Caki2 (cell line): Measurements from ENCODE around the gene EEPD1. TPM values are rescaled to one million over a fixed set of nuclear protein-coding genes. Genes with fewer than 3 reads are reported as not detected.
"Not testable (repeated sequence)": the region's sequence is repeated elsewhere in the genome, so short reads cannot be mapped to it uniquely, and the experiment has no call there.

ENCODE experiments used
- DNase-seq: peaks from one replicate; pipeline ENCODE4 v3.0.0-alpha.2; 2015; ENCODE audit warnings: low read depth
- in situ Hi-C: cut with HindIII; loops from 2 replicates; pipeline ENCODE4 v1.10.0; 2016; ENCODE audit warnings: low sequenced_read_pairs, low pct_unique_long_range_greater_than_20kb, mixed read lengths
- total RNA-seq: library from RNA; depleted of rRNA; stranded (reverse); fragments of >200 nt; shearing (Covaris generic); gene quantifications from 2 replicates; pipeline ENCODE4 v1.2.3, GENCODE V29; 2014; ENCODE audit warnings: low replicate concordance

EEPD1 gene
- total RNA-seq, 1 experiment from 2014 or later = 91.9 TPM

DNA sequence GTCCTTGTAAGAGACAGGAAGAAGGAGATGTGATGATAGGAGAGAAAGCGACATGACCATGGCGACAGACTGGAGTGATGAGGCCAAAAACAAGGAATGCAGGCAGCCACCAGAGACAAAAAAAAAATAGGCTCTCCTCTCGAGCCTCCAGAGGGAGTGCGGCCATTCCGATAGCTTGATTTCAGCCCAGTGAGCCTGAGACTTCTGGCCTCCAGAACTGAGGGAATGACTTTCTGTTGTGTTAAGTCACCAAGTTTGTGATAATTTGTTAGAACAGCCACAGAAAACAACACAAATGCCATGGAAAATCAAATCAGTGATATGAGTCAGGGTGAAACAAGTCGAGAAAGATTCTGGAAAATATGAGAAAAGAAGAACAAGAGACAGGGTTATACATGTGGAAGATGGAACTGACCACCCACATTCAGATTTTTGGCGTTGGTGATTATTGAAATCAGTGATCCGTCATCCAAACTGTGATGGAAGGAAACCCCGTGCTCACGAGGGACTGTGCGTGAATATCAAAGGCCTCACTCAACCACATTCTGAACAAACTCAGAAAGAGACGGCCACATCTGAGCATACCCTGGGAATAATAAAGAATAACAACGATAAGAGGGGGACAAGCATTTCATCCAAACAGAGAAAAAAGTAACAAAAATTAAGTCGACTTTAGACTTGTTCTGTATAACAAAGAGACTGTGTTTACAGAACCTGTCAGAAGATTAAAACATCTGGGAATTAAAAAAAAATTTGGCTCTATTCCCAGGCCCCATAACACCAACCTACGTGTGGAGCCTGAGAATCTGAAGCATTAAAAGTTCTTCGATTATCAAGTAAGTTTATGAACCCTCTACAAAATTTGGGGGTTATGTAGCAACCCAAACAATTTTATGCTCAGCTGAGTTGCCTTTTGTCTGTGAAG, 72.1 kb downstream of the EEPD1 start:
- DNase-seq = no peak
- in situ Hi-C loops = no loop called here

DNA sequence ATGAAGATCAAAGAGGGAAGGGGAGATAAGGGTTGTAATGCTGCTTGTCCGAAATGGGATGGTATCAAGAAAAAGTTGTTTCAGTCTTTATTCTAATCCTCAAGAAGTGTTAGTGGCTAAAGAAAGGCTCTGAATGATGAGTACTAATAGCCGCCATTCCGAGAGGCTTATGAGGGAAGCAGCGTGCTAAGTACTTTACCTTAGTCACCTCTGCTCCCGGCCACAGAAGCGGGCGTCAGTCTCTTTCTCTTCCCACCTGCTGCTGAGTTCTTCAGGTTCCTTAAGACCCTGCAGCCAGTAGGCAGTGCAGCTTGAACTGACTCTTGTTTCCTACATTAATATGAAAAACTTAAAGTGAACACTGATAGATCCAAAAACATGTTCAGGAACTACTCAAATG, 73.1 kb downstream of the EEPD1 start:
- in situ Hi-C loops = no loop called here
- no peak for DNase-seq

DNA sequence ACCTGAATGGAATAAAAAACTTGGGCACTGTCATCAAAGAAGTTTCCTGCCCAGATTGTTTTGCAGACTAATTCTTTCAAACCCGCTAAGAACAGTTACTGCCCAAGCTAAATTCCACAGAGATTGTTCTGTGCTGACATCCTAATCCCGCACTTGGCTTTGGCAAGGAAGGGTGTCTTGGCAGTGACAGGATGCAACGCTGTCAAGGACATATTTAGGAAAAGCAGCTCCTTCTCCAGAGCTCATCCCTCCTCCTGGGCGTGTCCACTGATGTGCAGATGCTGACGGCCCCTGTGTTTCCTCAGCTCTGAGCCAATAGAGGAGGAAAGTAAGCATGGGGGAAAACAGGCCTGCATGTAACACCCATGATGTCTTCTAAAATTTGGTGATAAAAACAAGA, 74.2 kb downstream of the EEPD1 start:
- in situ Hi-C loops = no loop called here
- no peak for DNase-seq

DNA sequence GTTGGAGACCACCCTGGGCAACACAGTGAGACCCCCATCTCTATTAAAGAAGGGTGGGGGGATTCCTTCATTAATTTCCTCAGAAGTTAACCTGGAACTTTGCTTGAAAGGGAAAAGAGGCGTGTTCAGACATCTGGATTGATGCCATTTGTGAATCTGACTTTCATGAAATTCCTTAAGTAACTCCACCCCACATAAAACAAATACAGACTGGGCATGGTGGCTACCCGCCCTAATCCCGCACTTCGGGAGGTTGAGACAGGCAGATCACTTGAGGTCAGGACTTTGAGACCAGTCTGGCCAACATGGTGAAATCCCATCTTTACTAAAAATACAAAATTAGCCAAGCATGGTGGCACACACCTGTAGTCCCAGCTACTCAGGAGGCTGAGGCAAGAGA, 75.0 kb downstream of the EEPD1 start:
- in situ Hi-C loops = no loop called here
- DNase-seq = no peak

DNA sequence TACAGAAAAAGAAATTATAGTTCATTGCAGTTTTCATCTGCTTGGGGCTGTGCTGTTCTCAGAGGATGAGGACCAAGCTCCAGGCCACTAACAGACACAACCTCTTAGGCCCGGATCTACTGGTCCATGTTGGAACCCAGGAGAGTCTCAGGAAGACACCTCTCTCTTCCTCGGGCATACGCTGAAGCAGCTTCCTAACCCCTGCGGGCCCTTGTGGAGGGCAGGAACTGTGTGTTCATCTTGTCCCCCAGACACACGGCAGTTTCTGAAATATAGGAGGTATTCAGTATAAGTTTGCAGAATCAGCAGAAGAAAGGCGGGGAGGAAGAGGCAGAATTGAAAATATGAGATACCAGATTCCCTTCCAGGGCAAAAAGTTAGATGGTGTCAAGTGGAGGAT, 78.4 kb downstream of the EEPD1 start:
- no peak for DNase-seq
- in situ Hi-C loops = no loop called here

DNA sequence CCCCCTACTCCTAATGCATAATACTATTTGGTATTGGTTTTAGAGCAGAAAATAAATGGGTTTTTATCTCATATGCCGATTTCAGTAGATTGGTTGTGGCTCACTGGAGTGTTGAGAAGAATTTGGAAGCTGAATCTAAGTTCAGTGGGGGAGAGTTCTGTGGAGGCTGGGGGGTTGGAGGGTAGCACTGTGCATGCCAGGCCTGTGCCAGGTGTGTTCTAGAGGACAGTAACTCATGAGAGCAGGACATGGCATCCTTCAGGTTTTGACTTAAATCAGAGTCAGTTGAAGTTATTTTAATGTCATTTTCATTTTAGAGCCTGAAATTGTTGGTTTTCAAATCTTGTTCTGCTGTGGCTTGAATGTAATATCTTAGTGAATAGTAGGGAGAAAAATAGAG, 79.5 kb downstream of the EEPD1 start:
- DNase-seq = no peak

DNA sequence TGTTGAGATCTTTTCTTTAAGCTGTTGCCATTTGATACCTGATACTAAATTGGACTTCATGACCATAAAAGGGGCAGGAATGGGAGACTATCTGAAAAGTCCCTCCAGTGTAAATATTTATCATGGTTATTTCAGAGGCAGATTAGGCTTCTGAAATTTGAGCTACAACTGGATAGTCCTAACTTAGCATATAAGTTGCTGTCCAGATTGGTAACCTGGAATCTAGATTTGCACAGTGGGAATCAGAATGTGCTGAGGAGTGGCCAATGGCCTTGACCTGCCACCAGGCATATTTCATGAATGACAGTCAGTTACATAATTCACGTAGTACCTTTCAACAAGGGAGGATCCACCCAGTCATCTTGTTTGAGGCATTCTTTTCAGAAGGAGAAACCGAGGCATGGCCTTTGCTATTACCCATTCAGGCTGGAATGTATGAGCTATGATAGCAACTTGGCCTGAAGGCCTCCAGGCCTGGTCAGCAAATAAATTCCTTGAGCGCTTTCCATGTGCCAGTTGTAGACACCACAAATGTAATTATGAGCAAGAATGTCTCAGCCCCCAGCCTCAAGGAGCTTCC, 80.0 kb downstream of the EEPD1 start:
- in situ Hi-C loops = no loop called here
- DNase-seq = no peak

More for the DNA sequence above, 79.5 kb downstream of the EEPD1 start:
- in situ Hi-C loops = no loop called here

DNA sequence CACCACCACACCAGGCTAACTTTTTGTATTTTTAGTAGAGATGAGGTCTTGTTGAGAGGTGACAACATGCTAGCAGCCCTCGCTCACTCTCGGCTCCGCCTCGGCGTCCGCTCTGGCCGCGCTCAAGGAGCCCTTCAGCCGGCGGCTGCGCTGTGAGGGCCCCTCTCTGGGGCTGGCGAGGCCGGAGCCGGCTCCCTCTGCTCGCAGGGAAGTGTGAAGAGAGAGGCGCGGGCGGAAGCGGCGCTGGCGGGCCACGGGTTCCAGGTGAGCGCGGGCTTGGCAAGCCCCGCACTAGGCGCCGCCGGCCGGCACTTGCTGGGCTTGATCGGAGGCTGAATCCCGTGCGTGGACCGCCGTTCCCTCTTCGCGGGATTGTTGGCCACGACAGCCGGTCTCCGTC, 83.0 kb downstream of the EEPD1 start:
- in situ Hi-C loops = no loop called here
- no peak for DNase-seq

GRCh38 chr7:36238138-36238537, 85.1 kb downstream of the EEPD1 start:
- in situ Hi-C loops = no loop called here
- no peak for DNase-seq

DNA sequence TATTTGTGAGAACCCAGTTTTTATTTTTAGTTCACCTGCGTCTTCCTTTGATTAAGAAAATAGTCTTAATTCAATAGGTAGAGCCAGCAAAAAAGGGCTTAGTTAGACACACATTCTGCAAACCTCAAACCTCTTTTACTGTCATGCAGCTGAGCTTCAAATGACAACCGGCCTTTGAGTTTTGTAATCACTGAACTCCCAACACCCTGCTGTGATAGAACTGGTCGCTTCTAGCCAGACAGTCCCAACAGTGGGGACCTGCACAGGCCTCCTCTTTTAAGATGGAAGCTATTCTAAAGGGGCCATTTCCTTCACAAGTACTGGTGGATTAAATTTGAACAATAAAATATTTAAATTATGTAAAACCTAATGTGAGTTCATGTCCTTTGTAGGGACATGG, 90.3 kb downstream of the EEPD1 start:
- DNase-seq, in situ Hi-C loops: not testable (repeated sequence)

DNA sequence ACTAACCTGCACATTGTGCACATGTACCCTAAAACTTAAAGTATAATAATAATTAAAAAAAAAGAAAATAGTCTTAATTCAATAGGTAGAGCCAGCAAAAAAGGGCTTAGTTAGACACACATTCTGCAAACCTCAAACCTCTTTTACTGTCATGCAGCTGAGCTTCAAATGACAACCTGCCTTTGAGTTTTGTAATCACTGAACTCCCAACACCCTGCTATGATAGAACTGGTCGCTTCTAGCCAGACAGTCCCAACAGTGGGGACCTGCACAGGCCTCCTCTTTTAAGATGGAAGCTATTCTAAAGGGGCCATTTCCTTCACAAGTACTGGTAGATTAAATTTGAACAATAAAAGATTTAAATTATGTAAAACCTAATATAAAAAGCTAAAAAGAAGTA, 90.9 kb downstream of the EEPD1 start:
- DNase-seq, in situ Hi-C loops: not testable (repeated sequence)

GRCh38 chr7:36244429-36244828, 91.4 kb downstream of the EEPD1 start:
- in situ Hi-C loops = no loop called here
- no peak for DNase-seq

GRCh38 chr7:36245684-36246299, 92.7 kb downstream of the EEPD1 start:
- DNase-seq = no peak
- in situ Hi-C loops = no loop called here

- in situ Hi-C loops = no loop called here
- no peak for DNase-seq
Observed at GRCh38 chr7:36249091-36249490, 96.0 kb downstream of the EEPD1 start.

DNA sequence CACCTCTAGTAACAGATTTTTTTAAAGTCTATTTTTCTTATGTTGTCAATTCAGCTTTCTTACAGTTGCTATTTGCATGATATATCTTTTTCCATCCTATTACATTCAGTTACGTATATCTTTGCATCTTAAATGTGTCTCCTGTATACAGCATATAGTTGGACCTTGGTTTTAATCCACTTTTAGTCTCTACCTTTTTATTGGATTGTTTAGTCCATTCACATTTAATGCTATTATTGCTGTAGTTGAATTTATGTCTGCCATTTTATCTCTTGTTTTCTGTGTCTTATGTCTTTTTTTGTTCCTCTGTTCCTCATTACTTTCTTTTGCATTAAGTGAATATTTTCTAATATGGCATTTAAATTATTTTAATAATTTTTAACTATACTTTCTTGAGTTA, 100.6 kb downstream of the EEPD1 start:
- in situ Hi-C loops = no loop called here
- no peak for DNase-seq

DNA sequence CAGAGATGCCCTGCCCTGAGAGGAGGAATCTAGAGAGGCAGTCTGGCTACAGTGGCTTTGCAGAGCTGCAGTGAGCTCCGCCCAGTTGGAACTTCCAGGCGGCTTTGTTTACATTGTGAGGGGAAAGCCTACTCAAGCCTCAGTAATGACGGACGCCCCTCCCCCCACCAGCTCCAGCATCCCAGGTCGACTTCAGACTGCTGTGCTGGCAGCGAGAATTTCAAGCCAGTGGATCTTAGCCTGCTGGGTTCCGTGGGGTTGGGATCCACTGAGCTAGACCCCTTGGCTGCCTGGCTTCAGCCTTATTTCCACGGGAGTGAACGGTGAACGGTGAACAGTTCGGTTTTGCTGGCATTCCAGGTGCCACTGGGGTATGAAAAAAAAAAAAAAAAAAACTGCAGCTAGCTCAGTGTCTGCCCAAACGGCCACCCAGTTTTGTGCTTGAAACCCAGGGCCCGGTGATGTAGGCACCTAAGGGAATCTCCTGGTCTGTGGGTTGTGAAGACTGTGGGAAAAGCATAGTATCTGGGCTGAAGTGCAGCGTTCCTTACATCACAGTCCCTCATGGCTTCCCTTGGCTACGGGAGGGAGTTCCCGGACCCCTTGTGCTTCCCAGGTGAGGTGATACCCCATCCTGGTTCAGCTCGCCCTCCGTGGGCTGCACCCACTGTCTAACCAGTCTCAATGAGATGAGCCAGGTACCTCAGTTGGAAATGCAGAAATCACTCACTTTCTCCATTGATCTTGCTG, 105.6 kb downstream of the EEPD1 start:
- peak; percentile 84 for DNase-seq
- in situ Hi-C loops = not testable (repeated sequence)

DNA sequence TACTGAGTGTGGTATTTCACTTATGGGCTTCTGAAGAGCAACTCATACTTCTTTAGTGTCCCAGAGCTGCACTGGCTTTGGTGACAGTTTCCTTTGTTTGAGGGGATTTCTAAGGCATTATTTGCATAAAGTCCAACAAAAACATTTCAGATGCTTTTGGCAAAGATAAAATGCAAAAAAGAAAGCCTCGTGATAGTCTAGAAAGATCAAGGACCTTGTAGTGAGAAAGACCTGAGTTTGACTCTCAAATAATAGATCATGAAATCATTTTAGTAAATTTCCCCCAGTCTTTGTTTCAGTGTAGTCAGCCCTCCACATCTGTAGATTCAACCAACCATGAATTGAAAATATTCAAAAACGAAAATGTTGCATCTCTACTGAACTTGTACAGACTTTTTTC, 107.4 kb downstream of the EEPD1 start:
- in situ Hi-C loops = no loop called here
- DNase-seq = no peak

GRCh38 chr7:36261019-36261754, 108.1 kb downstream of the EEPD1 start:
- in situ Hi-C loops = no loop called here
- no peak for DNase-seq
